ENCODE data around the gene CCL16. TPM values are rescaled to one million over a fixed set of nuclear protein-coding genes. Genes with fewer than 3 reads are reported as not detected.

The CCL16 gene
- total RNA-seq, 2 experiments from 2014 or later, result not detected

- no peak for DNase-seq
- Mint-ChIP-seq H3K4me1 (no peaks in the 10 kb centered on the region), H3K36me3 (ENCODE audit: low read depth) (no peaks in the 10 kb centered on the region), H3K9me3 (no peaks in the 10 kb centered on the region), H3K27ac (no peak overlapping the region), H3K27me3 (no peaks in the 10 kb centered on the region), H3K4me3 (no peak overlapping the region)
- POLR2A ChIA-PET, result no interaction called here
- CTCF ChIA-PET, result interaction anchor here (0.6 to 4.3 kb wide), 3 partner anchors 8 to 170 kb away, joined by 3 to 31 read pairs (median 7); no protein-coding TSS in a partner anchor
Measured at GRCh38 chr17:35977509-35977908, 3.8 kb downstream of the CCL16 start.

GRCh38 chr17:35973333-35974260, 7.7 kb downstream of the CCL16 start:
- CTCF ChIA-PET, result interaction anchor here (1.4 to 8.1 kb wide), 2 partner anchors 9 to 175 kb away, joined by 3 to 177 read pairs; no protein-coding TSS in a partner anchor
- no peaks in the 10 kb centered on the region for H3K27me3 Mint-ChIP-seq
- H3K36me3 Mint-ChIP-seq (ENCODE audit: low read depth), result no peaks in the 10 kb centered on the region
- no peaks in the 10 kb centered on the region for H3K9me3 Mint-ChIP-seq
- DNase-seq, result no peak
- H3K4me1 Mint-ChIP-seq, result peaks cover 2% of the 10 kb centered on the region
- POLR2A ChIA-PET, result no interaction called here
- no peak overlapping the region for H3K27ac Mint-ChIP-seq
- no peak overlapping the region for H3K4me3 Mint-ChIP-seq

- Mint-ChIP-seq H3K4me3 (no peak overlapping the region), H3K27ac (no peak overlapping the region), H3K27me3 (no peaks in the 10 kb centered on the region), H3K9me3 (no peaks in the 10 kb centered on the region), H3K4me1 (peaks cover 2% of the 10 kb centered on the region), H3K36me3 (ENCODE audit: low read depth) (no peaks in the 10 kb centered on the region)
- no peak for DNase-seq
- ChIA-PET CTCF (interaction anchor here (1.4 to 8.1 kb wide), 3 partner anchors 9 to 175 kb away, joined by 3 to 177 read pairs (median 3); no protein-coding TSS in a partner anchor), POLR2A (no interaction called here)
Measured at GRCh38 chr17:35972945-35973332, 8.4 kb downstream of the CCL16 start.

- POLR2A ChIA-PET, result no interaction called here
Measured at GRCh38 chr17:35972535-35972934, 8.8 kb downstream of the CCL16 start.

GRCh38 chr17:35972066-35972465, 9.2 kb downstream of the CCL16 start:
- no peaks in the 10 kb centered on the region for H3K9me3 Mint-ChIP-seq
- H3K27ac Mint-ChIP-seq, result no peak overlapping the region
- ChIA-PET CTCF (interaction anchor here (0.9 to 8.1 kb wide), 5 partner anchors 10 to 176 kb away, joined by 3 to 177 read pairs (median 4); no protein-coding TSS in a partner anchor), POLR2A (no interaction called here)
- H3K4me3 Mint-ChIP-seq, result no peak overlapping the region
- H3K36me3 Mint-ChIP-seq (ENCODE audit: low read depth), result no peaks in the 10 kb centered on the region
- H3K27me3 Mint-ChIP-seq, result no peaks in the 10 kb centered on the region
- H3K4me1 Mint-ChIP-seq, result peaks cover 2% of the 10 kb centered on the region
- no peak for DNase-seq

More at GRCh38 chr17:35972535-35972934, 8.8 kb downstream of the CCL16 start:
- Mint-ChIP-seq H3K4me3 (no peak overlapping the region), H3K36me3 (ENCODE audit: low read depth) (no peaks in the 10 kb centered on the region), H3K27ac (no peak overlapping the region), H3K4me1 (peaks cover 2% of the 10 kb centered on the region), H3K27me3 (no peaks in the 10 kb centered on the region), H3K9me3 (no peaks in the 10 kb centered on the region)
- CTCF ChIA-PET, result interaction anchor here (1.7 to 8.1 kb wide), 2 partner anchors 11 to 176 kb away, joined by 3 to 177 read pairs; no protein-coding TSS in a partner anchor
- DNase-seq, result no peak

- H3K9me3 Mint-ChIP-seq, result no peaks in the 10 kb centered on the region
- no peaks in the 10 kb centered on the region for H3K27me3 Mint-ChIP-seq
- no peak overlapping the region for H3K27ac Mint-ChIP-seq
- no peaks in the 10 kb centered on the region for H3K36me3 Mint-ChIP-seq (ENCODE audit: low read depth)
- H3K4me1 Mint-ChIP-seq, result peaks cover 2% of the 10 kb centered on the region
- no peak overlapping the region for H3K4me3 Mint-ChIP-seq
- POLR2A ChIA-PET, result interaction anchor here (0.8 kb wide), 1 partner anchor 121 kb away, joined by 4 read pairs; no protein-coding TSS in a partner anchor
- peak; percentile 80 for DNase-seq
- CTCF ChIA-PET, result interaction anchor here (0.6 to 8.1 kb wide), 34 partner anchors 8 to 513 kb away, joined by 3 to 177 read pairs (median 4); partner anchors contain the start of genes CCL15, CCL16, CCL5 and RDM1
Measured at GRCh38 chr17:35969558-35970380, 11.5 kb downstream of the CCL16 start.

GRCh38 chr17:35968520-35969054, 12.7 kb downstream of the CCL16 start:
- H3K4me1 Mint-ChIP-seq, result peaks cover 3% of the 10 kb centered on the region
- H3K4me3 Mint-ChIP-seq, result no peak overlapping the region
- no peaks in the 10 kb centered on the region for H3K36me3 Mint-ChIP-seq (ENCODE audit: low read depth)
- peaks cover 4% of the 10 kb centered on the region for H3K27me3 Mint-ChIP-seq
- H3K27ac Mint-ChIP-seq, result no peak overlapping the region
- no peaks in the 10 kb centered on the region for H3K9me3 Mint-ChIP-seq
- CTCF ChIA-PET, result interaction anchor here (0.8 to 8.1 kb wide), 13 partner anchors 7 to 180 kb away, joined by 3 to 177 read pairs (median 7); partner anchors contain the start of genes CCL16 and CCL5
- POLR2A ChIA-PET, result interaction anchor here (0.8 kb wide), 1 partner anchor 120 kb away, joined by 4 read pairs; no protein-coding TSS in a partner anchor
- DNase-seq, result no peak

GRCh38 chr17:35965272-35965671, 16.0 kb downstream of the CCL16 start:
- Mint-ChIP-seq H3K27me3 (peaks cover 11% of the 10 kb centered on the region), H3K4me1 (peaks cover 3% of the 10 kb centered on the region), H3K27ac (no peak overlapping the region), H3K4me3 (no peak overlapping the region), H3K36me3 (ENCODE audit: low read depth) (no peaks in the 10 kb centered on the region), H3K9me3 (no peaks in the 10 kb centered on the region)
- no peak for DNase-seq
- POLR2A ChIA-PET, result no interaction called here
- CTCF ChIA-PET, result interaction anchor here (1.1 to 1.7 kb wide), 2 partner anchors 10 to 184 kb away, joined by 3 to 8 read pairs; no protein-coding TSS in a partner anchor

GRCh38 chr17:35963663-35964062, 17.6 kb downstream of the CCL16 start:
- peaks cover 14% of the 10 kb centered on the region for H3K27me3 Mint-ChIP-seq
- peaks cover 2% of the 10 kb centered on the region for H3K4me1 Mint-ChIP-seq

GRCh38 chr17:35953720-35954119, 27.6 kb downstream of the CCL16 start:
- Mint-ChIP-seq H3K27me3 (peaks cover 31% of the 10 kb centered on the region), H3K4me3 (no peak overlapping the region), H3K9me3 (no peaks in the 10 kb centered on the region), H3K4me1 (no peaks in the 10 kb centered on the region), H3K36me3 (ENCODE audit: low read depth) (no peaks in the 10 kb centered on the region), H3K27ac (no peak overlapping the region)
- ChIA-PET POLR2A (no interaction called here), CTCF (no interaction called here)
- DNase-seq, result no peak

More at GRCh38 chr17:35963663-35964062, 17.6 kb downstream of the CCL16 start:
- CTCF ChIA-PET, result interaction anchor here (0.6 to 1.4 kb wide), 3 partner anchors 10 to 159 kb away, joined by 3 to 4 read pairs (median 3); no protein-coding TSS in a partner anchor
- Mint-ChIP-seq H3K4me3 (no peak overlapping the region), H3K27ac (no peak overlapping the region), H3K9me3 (no peaks in the 10 kb centered on the region), H3K36me3 (ENCODE audit: low read depth) (no peaks in the 10 kb centered on the region)
- DNase-seq, result no peak
- POLR2A ChIA-PET, result no interaction called here

GRCh38 chr17:35949401-35949800, 31.9 kb downstream of the CCL16 start:
- Mint-ChIP-seq H3K27me3 (peaks cover 4% of the 10 kb centered on the region), H3K36me3 (ENCODE audit: low read depth) (no peaks in the 10 kb centered on the region), H3K27ac (no peak overlapping the region), H3K4me1 (peaks cover 6% of the 10 kb centered on the region), H3K9me3 (no peaks in the 10 kb centered on the region), H3K4me3 (no peak overlapping the region)
- ChIA-PET CTCF (interaction anchor here (1.1 to 1.4 kb wide), 3 partner anchors 8 to 200 kb away, joined by 3 to 5 read pairs (median 3); no protein-coding TSS in a partner anchor), POLR2A (interaction anchor here (0.8 kb wide), 1 partner anchor 9 kb away, joined by 3 read pairs; no protein-coding TSS in a partner anchor)
- DNase-seq, result no peak

GRCh38 chr17:35948092-35948491, 33.2 kb downstream of the CCL16 start:
- ChIA-PET CTCF (interaction anchor here (0.7 to 1.6 kb wide), 6 partner anchors 21 to 534 kb away, joined by 3 to 6 read pairs (median 4); no protein-coding TSS in a partner anchor), POLR2A (interaction anchor here (0.8 kb wide), 1 partner anchor 11 kb away, joined by 3 read pairs; no protein-coding TSS in a partner anchor)
- no peak overlapping the region for H3K4me3 Mint-ChIP-seq
- no peaks in the 10 kb centered on the region for H3K27me3 Mint-ChIP-seq
- H3K36me3 Mint-ChIP-seq (ENCODE audit: low read depth), result no peaks in the 10 kb centered on the region
- DNase-seq, result no peak
- H3K9me3 Mint-ChIP-seq, result no peaks in the 10 kb centered on the region
- H3K27ac Mint-ChIP-seq, result no peak overlapping the region
- peaks cover 6% of the 10 kb centered on the region for H3K4me1 Mint-ChIP-seq
